Cardiac muscle cell (in vitro differentiated cells and primary cell): Measurements from ENCODE around the gene RHEX. TPM values are rescaled to one million over a fixed set of nuclear protein-coding genes. Genes with fewer than 3 reads are reported as not detected.

Experiments
- DNase-seq, 2 donors: peaks; one replicate each; pipeline versions ENCODE4 v3.0.0 to v3.0.0-alpha.2; 2010 to 2017; ENCODE audit warnings: low read depth in 1 of 2, low spot score in 1 of 2
- H3K27ac ChIP-seq: fragments of 200-600 bp; sonication (generic); 2 replicates; pipeline ENCODE4 v1.5.1; 2016
- H3K27me3 ChIP-seq: fragments of 200-600 bp; sonication (generic); 2 replicates; pipeline ENCODE4 v1.6.0; 2016; ENCODE audit warnings: control low read depth
- H3K36me3 ChIP-seq: fragments of 200-600 bp; sonication (generic); 2 replicates; pipeline ENCODE4 v1.5.1; 2016; ENCODE audit warnings: control low read depth
- H3K4me1 ChIP-seq: fragments of 200-600 bp; sonication (generic); 2 replicates; pipeline ENCODE4 v1.8.1; 2017; ENCODE audit warnings: low read depth, mild to moderate bottlenecking, mixed run types
- H3K4me3 ChIP-seq: fragments of 200-600 bp; sonication (generic); 2 replicates; pipeline ENCODE4 v1.5.1; 2016; ENCODE audit warnings: mild to moderate bottlenecking
- H3K9me3 ChIP-seq: fragments of 200-600 bp; sonication (generic); 2 replicates; pipeline ENCODE4 v1.5.1; 2017; ENCODE audit warnings: low read depth, mild to moderate bottlenecking, control low read depth
- polyA plus RNA-seq: library from polyadenylated mRNA; unstranded; fragments of >200 nt; fragmentation: Nextera tagmentation; extraction: Ambion mirVana; gene quantifications from 2 replicates; pipeline ENCODE4 v1.2.1, GENCODE V29; 2016
- total RNA-seq: library from RNA; depleted of rRNA; stranded (reverse); fragments of >200 nt; gene quantifications from 2 replicates; pipeline ENCODE4 v1.2.3, GENCODE V29; 2016
- TF ChIP-seq, protein P1 (sequence below): IDR thresholded peaks from 2 replicates; pipeline ENCODE4 v1.5.1; 2012; ENCODE audit warnings: low read depth, mild to moderate bottlenecking, low read length

RHEX gene
- total and polyA plus RNA-seq, 2 experiments from 2014 or later = 7.3 to 16.2 TPM

DNA sequence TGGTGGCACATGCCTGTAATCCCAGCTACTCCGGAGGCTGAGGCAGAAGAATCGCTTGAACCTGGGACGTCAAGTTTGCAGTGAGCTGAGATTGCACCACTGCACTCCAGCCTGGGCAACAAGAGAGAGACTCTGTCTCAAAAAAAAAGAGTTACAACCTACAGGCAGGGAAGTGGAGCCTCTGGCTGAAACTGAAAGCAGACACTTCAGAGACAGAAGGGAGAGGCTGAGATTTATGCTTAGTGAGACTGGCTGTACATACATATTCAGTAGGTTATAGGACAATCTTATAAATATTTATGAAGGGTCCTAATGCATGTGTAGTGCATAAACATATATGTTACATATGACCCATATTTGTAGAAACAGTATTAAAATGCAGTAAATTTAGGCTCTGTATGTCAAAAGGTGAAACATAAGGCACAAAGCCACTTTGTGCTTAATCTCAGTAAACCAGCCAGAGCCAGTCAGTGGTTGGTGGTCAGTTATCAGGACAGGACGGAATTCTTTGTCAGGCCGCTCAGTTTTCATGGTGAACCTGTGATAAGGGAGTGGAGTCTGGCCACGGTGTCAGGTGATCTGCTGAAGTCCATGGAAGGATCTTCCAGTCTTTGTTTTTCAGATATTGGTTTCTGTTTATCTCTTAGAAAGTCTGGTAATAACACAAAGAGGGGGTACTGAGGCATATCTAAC, 13.7 kb downstream of the RHEX start:
- TF ChIP-seq, protein P1, sequence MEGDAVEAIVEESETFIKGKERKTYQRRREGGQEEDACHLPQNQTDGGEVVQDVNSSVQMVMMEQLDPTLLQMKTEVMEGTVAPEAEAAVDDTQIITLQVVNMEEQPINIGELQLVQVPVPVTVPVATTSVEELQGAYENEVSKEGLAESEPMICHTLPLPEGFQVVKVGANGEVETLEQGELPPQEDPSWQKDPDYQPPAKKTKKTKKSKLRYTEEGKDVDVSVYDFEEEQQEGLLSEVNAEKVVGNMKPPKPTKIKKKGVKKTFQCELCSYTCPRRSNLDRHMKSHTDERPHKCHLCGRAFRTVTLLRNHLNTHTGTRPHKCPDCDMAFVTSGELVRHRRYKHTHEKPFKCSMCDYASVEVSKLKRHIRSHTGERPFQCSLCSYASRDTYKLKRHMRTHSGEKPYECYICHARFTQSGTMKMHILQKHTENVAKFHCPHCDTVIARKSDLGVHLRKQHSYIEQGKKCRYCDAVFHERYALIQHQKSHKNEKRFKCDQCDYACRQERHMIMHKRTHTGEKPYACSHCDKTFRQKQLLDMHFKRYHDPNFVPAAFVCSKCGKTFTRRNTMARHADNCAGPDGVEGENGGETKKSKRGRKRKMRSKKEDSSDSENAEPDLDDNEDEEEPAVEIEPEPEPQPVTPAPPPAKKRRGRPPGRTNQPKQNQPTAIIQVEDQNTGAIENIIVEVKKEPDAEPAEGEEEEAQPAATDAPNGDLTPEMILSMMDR = no peak
- Histone ChIP-seq H3K4me3 (no peak overlapping the region), H3K9me3 (no peaks in the 10 kb centered on the region), H3K4me1 (peaks cover 55% of the 10 kb centered on the region), H3K36me3 (no peaks in the 10 kb centered on the region), H3K27ac (peak overlapping the region; percentile 99), H3K27me3 (no peaks in the 10 kb centered on the region)
- peak in 1 of 2 donors; percentile 68 for DNase-seq

DNA sequence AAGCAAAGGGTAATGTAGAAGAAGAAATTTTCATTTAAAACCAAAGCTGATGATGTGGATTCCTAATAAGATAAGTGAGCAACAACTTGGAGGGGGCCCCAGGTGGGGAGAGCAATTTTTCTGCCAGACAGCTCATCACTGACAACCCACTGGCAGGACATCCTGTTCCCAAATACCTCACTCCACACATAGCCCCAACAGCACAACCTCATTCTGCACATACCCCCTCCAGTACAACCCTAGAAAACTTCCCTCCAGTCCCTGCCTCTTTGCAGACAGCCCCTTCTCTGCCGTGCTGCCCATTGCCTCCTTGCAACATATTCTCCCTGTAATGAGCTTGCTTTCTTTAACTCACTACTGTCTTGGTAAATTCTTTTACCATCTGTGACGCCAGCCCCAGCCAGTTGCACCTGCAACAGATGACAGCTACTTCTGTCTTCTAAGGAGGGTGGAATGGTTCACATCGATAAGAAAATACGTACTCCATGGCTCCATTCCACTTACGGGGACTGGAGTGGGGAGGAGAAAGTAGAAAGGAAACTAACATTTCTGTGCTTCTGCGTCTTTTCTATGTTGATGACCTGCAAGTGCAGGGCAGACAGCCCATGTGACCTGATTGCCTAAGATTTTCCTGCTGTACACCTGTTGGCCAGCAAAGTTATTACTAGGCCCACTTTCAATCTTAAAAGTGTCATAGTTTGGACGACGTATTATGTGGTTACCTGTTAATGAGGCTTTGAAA, 14.7 kb downstream of the RHEX start:
- no peak overlapping the region for H3K4me3 ChIP-seq
- no peaks in the 10 kb centered on the region for H3K36me3 ChIP-seq
- no peaks in the 10 kb centered on the region for H3K9me3 ChIP-seq
- peaks cover 55% of the 10 kb centered on the region for H3K4me1 ChIP-seq
- H3K27me3 ChIP-seq = no peaks in the 10 kb centered on the region
- DNase-seq = peak in 1 of 2 donors; percentile 81
- H3K27ac ChIP-seq = peak overlapping the region; percentile 99
- TF ChIP-seq, protein P1 = no peak

DNA sequence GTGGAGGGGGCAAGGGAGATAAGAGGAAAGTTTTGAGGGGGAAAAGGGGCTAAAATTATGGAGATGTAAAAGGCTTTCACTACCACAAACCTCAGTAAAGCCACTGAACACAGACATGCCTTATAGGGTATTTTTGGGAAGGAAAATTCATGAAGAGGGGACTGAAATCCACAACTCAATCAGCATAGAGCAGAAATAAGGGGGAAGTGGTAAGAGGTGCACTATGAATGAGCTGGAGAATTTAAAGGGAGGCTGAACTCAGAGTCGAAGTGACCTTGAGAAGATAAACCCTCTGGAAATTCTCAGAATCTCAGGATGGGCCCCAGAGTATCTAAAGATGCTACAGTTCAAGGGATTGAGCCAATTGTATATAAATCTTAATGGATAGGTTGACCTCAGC, 15.3 kb downstream of the RHEX start:
- TF ChIP-seq, protein P1 = no peak
- no peak for DNase-seq

DNA sequence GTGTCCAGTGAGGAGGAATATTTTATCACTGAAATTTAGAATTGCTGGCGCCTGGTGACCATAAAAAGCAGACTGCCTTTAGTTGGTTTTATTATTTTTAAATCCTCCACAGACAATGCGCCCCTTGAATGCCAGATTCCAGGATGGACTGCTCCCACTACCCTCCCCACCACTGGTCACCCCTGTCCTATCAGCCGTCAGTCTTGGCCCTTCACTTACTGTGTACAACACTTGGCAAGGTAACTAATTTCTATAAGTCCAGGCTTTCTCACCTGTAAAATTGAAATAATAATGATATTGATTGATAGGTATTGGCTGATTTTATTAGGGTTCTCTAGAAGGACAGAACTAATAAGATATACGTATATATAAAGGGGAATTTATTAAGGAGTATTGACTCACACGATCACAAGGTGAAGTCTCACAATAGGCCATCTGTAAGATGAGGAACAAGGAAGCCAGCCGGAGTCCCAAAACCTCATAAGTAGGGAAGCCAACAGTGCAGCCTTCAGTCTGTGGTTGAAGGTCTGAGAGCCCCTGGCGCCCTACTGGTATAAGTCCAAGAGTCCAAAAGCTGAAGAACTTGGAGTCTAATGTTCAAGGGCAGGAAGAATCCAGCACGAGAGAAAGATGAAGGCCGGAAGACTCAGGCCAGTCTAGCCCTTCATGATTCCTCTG, 17.8 kb downstream of the RHEX start:
- DNase-seq = no peak
- peaks cover 47% of the 10 kb centered on the region for H3K4me1 ChIP-seq

More for the DNA sequence above, 15.3 kb downstream of the RHEX start:
- no peaks in the 10 kb centered on the region for H3K9me3 ChIP-seq
- peak overlapping the region; percentile 99 for H3K27ac ChIP-seq
- no peaks in the 10 kb centered on the region for H3K36me3 ChIP-seq
- peaks cover 55% of the 10 kb centered on the region for H3K4me1 ChIP-seq
- no peak overlapping the region for H3K4me3 ChIP-seq
- H3K27me3 ChIP-seq = no peaks in the 10 kb centered on the region

DNA sequence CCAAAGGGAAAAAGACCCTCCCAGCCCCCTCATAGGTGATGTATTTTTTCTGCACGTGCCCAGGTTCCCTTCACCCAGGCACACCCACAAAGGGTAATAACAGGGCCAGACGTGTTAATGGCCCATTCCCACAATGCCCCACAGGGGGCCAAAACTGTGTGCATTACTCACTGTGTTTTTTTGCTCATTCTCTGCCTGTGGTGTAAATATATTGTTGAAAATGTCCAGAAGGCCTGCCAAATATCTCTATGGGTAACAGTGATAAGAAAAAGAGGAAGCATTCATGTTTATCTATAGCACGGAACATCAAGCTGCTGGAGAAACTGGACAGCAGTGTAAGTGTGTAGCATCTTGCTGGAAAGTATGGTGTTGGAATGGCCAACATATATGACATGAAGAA, 21.9 kb downstream of the RHEX start:
- H3K4me3 ChIP-seq = no peak overlapping the region
- H3K36me3 ChIP-seq = no peaks in the 10 kb centered on the region
- H3K4me1 ChIP-seq = peaks cover 7% of the 10 kb centered on the region
- H3K27me3 ChIP-seq = no peaks in the 10 kb centered on the region
- peak in 1 of 2 donors; percentile 15 for DNase-seq
- H3K9me3 ChIP-seq = no peaks in the 10 kb centered on the region
- no peak overlapping the region for H3K27ac ChIP-seq
- TF ChIP-seq, protein P1 = peak; percentile 17

More for the DNA sequence above, 17.8 kb downstream of the RHEX start:
- no peak overlapping the region for H3K4me3 ChIP-seq
- TF ChIP-seq, protein P1 = no peak
- no peaks in the 10 kb centered on the region for H3K27me3 ChIP-seq
- H3K36me3 ChIP-seq = no peaks in the 10 kb centered on the region
- H3K27ac ChIP-seq = no peak overlapping the region
- no peaks in the 10 kb centered on the region for H3K9me3 ChIP-seq
